ENCODE results near the gene RFXANK.
A peak's percentile ranks its signal among the peaks of the same experiment; 100 is the strongest.

RFXANK gene

DNA sequence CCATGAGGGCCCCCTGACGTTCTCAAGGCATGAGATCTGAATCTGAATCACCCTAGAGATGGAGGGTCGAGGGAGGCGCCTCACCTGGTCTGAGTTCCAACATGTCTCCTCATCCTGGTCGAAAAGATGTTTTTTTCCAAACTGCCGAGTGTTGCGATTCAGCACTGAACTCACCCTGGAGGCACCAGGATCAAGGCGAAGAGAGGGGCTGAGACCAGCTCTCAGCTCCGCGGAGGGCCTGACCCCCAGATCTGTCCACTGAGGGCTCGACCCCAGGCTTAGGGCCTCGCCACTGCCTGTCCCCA, 10.6 kb downstream of the RFXANK start:
- H3K4me3 ChIP-seq (ENCODE audit: low read depth, low read length), result peak overlapping the region; percentile 70
- TF ChIP-seq, protein P1, sequence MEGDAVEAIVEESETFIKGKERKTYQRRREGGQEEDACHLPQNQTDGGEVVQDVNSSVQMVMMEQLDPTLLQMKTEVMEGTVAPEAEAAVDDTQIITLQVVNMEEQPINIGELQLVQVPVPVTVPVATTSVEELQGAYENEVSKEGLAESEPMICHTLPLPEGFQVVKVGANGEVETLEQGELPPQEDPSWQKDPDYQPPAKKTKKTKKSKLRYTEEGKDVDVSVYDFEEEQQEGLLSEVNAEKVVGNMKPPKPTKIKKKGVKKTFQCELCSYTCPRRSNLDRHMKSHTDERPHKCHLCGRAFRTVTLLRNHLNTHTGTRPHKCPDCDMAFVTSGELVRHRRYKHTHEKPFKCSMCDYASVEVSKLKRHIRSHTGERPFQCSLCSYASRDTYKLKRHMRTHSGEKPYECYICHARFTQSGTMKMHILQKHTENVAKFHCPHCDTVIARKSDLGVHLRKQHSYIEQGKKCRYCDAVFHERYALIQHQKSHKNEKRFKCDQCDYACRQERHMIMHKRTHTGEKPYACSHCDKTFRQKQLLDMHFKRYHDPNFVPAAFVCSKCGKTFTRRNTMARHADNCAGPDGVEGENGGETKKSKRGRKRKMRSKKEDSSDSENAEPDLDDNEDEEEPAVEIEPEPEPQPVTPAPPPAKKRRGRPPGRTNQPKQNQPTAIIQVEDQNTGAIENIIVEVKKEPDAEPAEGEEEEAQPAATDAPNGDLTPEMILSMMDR (IDR thresholded peaks at IDR 0.05; ENCODE audit: low read depth, low read length), result no peak

DNA sequence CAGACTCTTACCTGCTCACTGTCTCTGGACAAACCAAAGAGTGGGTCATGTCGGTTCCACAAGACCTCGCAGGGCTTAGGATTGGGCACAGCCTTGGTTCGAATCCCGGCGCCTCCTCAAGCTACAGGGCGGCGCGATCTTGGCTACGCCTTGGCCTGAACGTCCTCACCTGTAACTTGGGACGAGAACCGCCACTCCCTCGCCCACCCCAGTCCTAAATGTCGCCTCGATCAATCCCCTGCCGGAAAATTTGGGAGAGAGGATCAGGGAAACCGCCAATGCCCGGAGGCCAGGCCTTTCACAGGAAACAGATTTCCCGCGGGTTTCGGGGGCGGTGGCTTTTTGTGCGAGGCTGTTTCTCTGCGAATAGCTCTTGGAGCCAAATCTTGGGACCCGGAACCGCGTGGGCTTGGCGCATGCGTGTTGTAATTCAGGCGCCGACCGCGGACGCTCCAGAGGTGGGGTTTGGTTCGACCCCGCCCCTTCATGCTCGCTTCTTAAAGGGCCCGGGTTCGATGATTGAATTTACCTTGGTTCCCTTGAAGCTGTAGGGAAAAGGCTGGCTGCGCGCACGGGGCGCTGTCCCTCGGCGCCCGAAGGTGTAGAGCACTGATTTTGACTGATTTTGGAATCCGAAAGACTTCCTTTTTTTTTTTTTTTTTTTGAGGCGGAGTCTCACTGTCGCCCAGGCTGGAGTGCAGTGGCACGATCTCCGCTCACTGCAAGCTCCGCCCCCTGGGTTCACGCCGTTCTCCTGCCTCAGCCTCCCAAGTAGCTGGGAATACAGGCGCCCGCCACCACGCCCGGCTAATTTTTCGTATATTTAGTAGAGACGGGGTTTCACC, 11.2 kb downstream of the RFXANK start, which contains the start of gene NR2C2AP:
Gene NR2C2AP (minus strand): TSS at position 403 of the 845 bp plus-strand sequence. CDS start 354 bp downstream, at position 49.
- TF ChIP-seq, protein P1 (IDR thresholded peaks at IDR 0.05; ENCODE audit: low read depth, low read length), result no peak
- H3K4me3 ChIP-seq (ENCODE audit: low read depth, low read length), result peak within 1 kb of the TSS; percentile 70

DNA sequence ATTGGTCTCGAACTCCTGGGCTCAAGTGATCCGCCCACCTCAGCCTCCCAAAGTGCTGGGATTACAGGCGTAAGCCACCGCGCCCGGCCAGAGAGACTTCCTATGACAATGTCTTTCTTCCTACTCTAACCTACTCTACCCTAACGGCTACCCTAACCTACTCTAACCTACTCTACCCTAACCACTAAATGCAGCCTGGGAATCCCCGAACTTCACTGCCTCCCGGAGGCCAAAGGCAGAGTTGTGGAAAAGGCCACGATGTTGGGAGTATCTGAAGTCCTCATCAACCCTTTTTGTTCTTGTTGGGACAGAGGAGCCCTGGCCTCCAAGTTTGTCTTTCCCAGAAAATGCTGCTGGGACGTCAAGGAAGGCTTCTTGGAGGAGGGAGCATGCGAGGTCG, 12.1 kb downstream of the RFXANK start:
- TF ChIP-seq, protein P1 (IDR thresholded peaks at IDR 0.05; ENCODE audit: low read depth, low read length), result no peak
- no peak overlapping the region for H3K4me3 ChIP-seq (ENCODE audit: low read depth, low read length)

DNA sequence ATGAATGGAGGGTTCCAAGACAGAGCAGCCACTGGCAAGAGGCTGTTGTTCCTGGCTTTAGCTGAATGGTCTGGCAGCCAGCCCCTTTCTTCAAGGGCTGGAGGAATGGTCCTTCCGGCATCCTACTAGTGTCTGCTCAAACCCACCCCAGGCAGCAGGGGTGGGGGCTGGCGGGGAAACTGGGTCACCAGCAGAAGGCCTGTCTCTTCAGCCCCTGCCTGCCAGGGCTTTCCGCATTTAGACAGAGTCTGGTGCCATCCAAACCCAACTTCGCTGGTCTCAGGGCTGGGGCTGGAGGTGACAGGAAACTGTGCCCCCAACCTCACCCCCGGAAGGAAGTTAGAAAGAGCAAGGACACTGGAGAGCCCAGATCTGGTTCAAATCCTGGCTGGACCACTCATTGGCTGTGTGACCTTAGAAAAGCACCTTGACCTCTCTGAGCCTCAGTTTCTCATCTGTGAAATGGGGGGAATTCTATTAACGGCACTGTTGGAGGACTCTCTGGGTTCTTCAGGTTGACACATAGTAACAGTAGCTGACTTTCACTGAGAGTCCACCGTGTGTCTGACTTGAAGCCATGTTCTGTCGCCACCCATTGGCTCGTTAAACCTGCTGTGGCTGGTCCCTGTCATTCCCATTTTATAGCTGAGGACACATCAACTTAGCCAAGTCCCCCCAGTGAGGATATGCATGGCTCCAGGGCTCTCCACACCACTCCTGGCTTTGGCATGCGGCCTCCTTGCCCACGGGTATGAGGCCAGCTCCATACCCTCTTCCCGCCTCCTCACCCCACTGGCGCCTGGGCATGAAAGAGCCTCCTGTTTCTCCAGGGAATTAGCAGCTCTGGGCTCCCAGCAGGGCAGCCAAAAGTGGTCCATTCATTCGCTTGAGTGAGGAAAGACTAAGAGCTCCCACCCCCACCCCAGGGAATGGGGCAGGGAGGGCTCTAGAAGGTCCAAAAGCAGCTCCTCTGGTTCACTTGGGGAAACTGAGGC, 13.7 kb downstream of the RFXANK start:
- TF ChIP-seq, protein P1 (IDR thresholded peaks at IDR 0.05; ENCODE audit: low read depth, low read length), result no peak
- no peak overlapping the region for H3K4me3 ChIP-seq (ENCODE audit: low read depth, low read length)

DNA sequence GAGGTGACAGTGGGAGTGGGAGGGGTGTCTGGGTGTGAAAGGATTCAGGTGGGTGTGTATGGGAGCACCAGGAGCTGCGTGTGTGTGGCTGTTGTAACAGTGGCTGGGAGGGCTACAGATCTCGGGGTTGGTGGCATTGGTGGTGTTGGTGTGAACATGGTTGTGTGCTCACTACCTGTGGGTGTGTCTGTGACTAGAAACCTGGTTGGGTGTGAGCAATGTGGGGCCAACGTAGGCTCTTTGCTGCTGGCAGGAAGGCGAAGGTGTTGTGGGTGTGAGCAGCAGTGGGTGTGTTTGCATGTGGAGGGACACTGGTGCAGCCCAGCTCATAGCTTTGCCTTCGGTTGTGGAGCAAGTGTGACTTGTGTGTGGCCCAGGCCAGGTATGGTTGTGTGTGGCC, 14.9 kb downstream of the RFXANK start:
- TF ChIP-seq, protein P1 (IDR thresholded peaks at IDR 0.05; ENCODE audit: low read depth, low read length), result no peak
- no peak overlapping the region for H3K4me3 ChIP-seq (ENCODE audit: low read depth, low read length)

DNA sequence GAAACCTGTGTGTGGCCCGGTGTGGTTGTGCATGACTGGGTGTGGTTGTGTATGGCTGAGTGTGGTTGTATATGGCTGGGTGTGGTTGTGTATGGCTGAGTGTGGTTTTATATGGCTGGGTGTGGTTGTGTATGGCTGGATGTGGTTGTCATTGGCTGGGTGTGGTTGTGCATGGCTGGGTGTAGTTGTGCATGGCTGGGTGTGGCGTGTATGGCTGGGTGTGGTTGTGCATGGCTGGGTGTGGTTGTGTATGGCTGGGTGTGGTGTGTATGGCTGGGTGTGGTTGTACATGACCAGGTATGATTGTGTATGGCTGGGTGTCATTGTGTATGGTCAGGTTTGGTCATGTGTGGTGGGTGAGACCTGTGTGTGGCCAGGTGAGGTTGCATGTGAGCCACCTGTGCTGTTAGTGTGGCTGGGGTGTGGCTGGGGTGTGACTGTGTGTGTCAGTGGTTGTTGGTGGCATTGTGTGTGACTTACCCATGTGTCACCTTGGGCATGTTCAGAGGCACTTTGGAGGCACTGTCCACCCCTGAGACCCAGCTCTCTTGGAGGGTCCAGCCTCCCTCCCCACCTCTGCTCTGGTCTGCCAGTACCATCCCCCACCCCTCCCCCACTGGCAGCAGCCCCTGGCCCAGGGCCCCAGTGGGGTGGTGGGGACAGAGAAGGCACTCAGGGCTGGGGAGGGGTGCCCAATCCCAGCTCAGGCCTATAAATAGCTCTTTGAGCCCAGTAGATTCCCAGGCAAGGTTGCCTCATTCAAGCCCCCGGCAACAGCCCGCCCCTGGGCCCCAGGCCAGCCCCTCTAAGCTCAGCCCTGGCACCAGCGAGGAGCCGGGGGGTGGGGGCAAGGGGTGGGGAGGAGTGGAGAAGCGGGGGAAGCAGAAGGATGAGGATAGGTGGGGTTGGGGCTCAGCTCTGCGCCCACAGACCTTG, 15.8 kb downstream of the RFXANK start:
- TF ChIP-seq, protein P1 (IDR thresholded peaks at IDR 0.05; ENCODE audit: low read depth, low read length), result no peak
- H3K4me3 ChIP-seq (ENCODE audit: low read depth, low read length), result no peak overlapping the region
